Daoy (cell line): ENCODE data around the gene ACTR3C. TPM values are rescaled to one million over a fixed set of nuclear protein-coding genes. Genes with fewer than 3 reads are reported as not detected.
A peak's percentile ranks its signal among the peaks of the same experiment; 100 is the strongest.
"Not testable (repeated sequence)": the region's sequence is repeated elsewhere in the genome, so short reads cannot be mapped to it uniquely, and the experiment has no call there.

Source experiments
- DNase-seq: peaks from one replicate; pipeline ENCODE4 v3.0.0-alpha.2; 2015; ENCODE audit warnings: low read depth
- total RNA-seq: library from RNA; depleted of rRNA; stranded (reverse); fragments of >200 nt; shearing (Covaris generic); gene quantifications from 2 replicates; pipeline ENCODE4 v1.2.3, GENCODE V29; 2014

ACTR3C gene
- total RNA-seq, 1 experiment from 2014 or later: 2.7 TPM

- DNase-seq: not testable (repeated sequence)
These were observed 40.2 kb downstream of the ACTR3C start for GRCh38 chr7:150283111-150283510.

- not testable (repeated sequence) for DNase-seq
These were observed 41.5 kb downstream of the ACTR3C start for GRCh38 chr7:150281681-150282403.

- DNase-seq: not testable (repeated sequence)
These were observed 45.0 kb downstream of the ACTR3C start for GRCh38 chr7:150278383-150278782.

- DNase-seq: peak; percentile 54
These were observed 47.1 kb downstream of the ACTR3C start for GRCh38 chr7:150276132-150276695.

GRCh38 chr7:150271898-150272297 is 51.4 kb downstream of the ACTR3C start:
- not testable (repeated sequence) for DNase-seq

GRCh38 chr7:150270101-150270824 is 53.1 kb downstream of the ACTR3C start:
- DNase-seq: not testable (repeated sequence)

GRCh38 chr7:150268798-150269197 is 54.5 kb downstream of the ACTR3C start:
- DNase-seq: not testable (repeated sequence)

- not testable (repeated sequence) for DNase-seq
These were observed 55.1 kb downstream of the ACTR3C start for GRCh38 chr7:150268287-150268686.

GRCh38 chr7:150266953-150267665 is 56.2 kb downstream of the ACTR3C start:
- not testable (repeated sequence) for DNase-seq

- DNase-seq: not testable (repeated sequence)
These were observed 60.7 kb downstream of the ACTR3C start for GRCh38 chr7:150262656-150263055.

GRCh38 chr7:150247745-150248144 is 75.6 kb downstream of the ACTR3C start:
- DNase-seq: peak; percentile 19

- peak; percentile 19 for DNase-seq
These were observed 78.1 kb downstream of the ACTR3C start for GRCh38 chr7:150245208-150245607.

GRCh38 chr7:150242935-150243334 is 80.4 kb downstream of the ACTR3C start:
- DNase-seq: not testable (repeated sequence)

GRCh38 chr7:150225444-150225843 is 97.9 kb downstream of the ACTR3C start:
- DNase-seq: not testable (repeated sequence)

- peak; percentile 42 for DNase-seq
These were observed 101.0 kb downstream of the ACTR3C start for GRCh38 chr7:150222083-150222972.

GRCh38 chr7:150220673-150221181 is 102.6 kb downstream of the ACTR3C start:
- peak; percentile 29 for DNase-seq

- DNase-seq: peak; percentile 10
These were observed 103.2 kb downstream of the ACTR3C start for GRCh38 chr7:150219941-150220658.

GRCh38 chr7:150206848-150207247 is 116.5 kb downstream of the ACTR3C start:
- DNase-seq: not testable (repeated sequence)

- not testable (repeated sequence) for DNase-seq
These were observed 117.5 kb downstream of the ACTR3C start for GRCh38 chr7:150205866-150206265.

- not testable (repeated sequence) for DNase-seq
These were observed 118.8 kb downstream of the ACTR3C start for GRCh38 chr7:150204577-150204976.
